SK-N-SH (cell line): ENCODE measurements around the gene HYAL2. TPM values are rescaled to one million over a fixed set of nuclear protein-coding genes. Genes with fewer than 3 reads are reported as not detected.

Experiments used
- CTCF ChIA-PET: fragments of 300-600, 350-600 bp; formaldehyde crosslinking; extraction: SDS; loops from one replicate; lab custom pipeline; 2021; lab: Yijun Ruan, JAX
- POLR2A ChIA-PET: fragments of 350-600 bp; sonication (Branson Sonifier 250); formaldehyde crosslinking; extraction: SDS; loops from one replicate; lab custom pipeline; 2020; ENCODE audit warnings: antibody characterized with exemption, inconsistent platforms; lab: Yijun Ruan, JAX
- DNase-seq: peaks from one replicate; pipeline ENCODE4 v3.0.0; 2012
- H2AFZ ChIP-seq: fragments of 200-600 bp; sonication (generic); 2 replicates; pipeline ENCODE4 v1.8.1; 2016; ENCODE audit warnings: antibody characterized with exemption, mild to moderate bottlenecking, low read depth
- H3F3A ChIP-seq: fragments of 200-600 bp; sonication (generic); replicated peaks from 2 replicates; pipeline ENCODE3; 2016; ENCODE audit warnings: antibody characterized with exemption, mild to moderate bottlenecking; ENCODE audit not compliant: insufficient read depth
- H3K27ac ChIP-seq, 2 experiments: fragments of 200-500 bp in 1 of 2; fragments of 200-600 bp in 1 of 2; sonication (Bioruptor generic) in 1 of 2; sonication (generic), shearing (Covaris generic) in 1 of 2; 2 replicates each; pipeline versions ENCODE4 v1.5.1 to v1.6.1; 2014 to 2016; ENCODE audit warnings: low read depth in 2 of 2, inconsistent platforms in 1 of 2, low read length in 1 of 2, mild to moderate bottlenecking in 1 of 2, mixed read lengths in 1 of 2
- H3K27me3 ChIP-seq: fragments of 200-600 bp; sonication (generic), shearing (Covaris generic); 2 replicates; pipeline ENCODE4 v1.6.1; 2016; ENCODE audit warnings: mixed run types; ENCODE audit not compliant: insufficient read depth
- H3K36me3 ChIP-seq, 2 experiments: fragments of 200-500 bp in 1 of 2; fragments of 200-600 bp in 1 of 2; sonication (Bioruptor generic) in 1 of 2; sonication (generic) in 1 of 2; replicated peaks in 1 of 2; 2 replicates each; pipeline versions ENCODE3 to v1.5.1; 2014 to 2016; ENCODE audit warnings: low read length in 1 of 2, mild to moderate bottlenecking in 1 of 2; ENCODE audit not compliant: insufficient read depth in 2 of 2, control insufficient read depth in 1 of 2
- H3K4me1 ChIP-seq, 2 experiments: fragments of 200-500 bp in 1 of 2; fragments of 200-600 bp in 1 of 2; sonication (Bioruptor generic) in 1 of 2; sonication (generic), shearing (Covaris generic) in 1 of 2; 2 replicates each; pipeline versions ENCODE4 v1.5.1 to v1.6.1; 2014 to 2016; ENCODE audit warnings: low read depth in 1 of 2, low read length in 1 of 2, mixed run types in 1 of 2; ENCODE audit not compliant: insufficient read depth in 2 of 2, control insufficient read depth in 1 of 2
- H3K4me2 ChIP-seq: fragments of 200-600 bp; sonication (generic), shearing (Covaris generic); 2 replicates; pipeline ENCODE4 v1.6.1; 2017; ENCODE audit warnings: mixed run types
- H3K4me3 ChIP-seq, 2 experiments: fragments of 200-500 bp in 1 of 2; fragments of 200-600 bp in 1 of 2; sonication (Bioruptor generic) in 1 of 2; sonication (generic), shearing (Covaris generic) in 1 of 2; 2 replicates each; pipeline versions ENCODE4 v1.5.1 to v1.8.1; 2014 to 2016; ENCODE audit warnings: low read depth in 2 of 2, inconsistent platforms in 1 of 2, low read length in 1 of 2, mild to moderate bottlenecking in 1 of 2, mixed read lengths in 1 of 2, moderate library complexity in 1 of 2
- H3K79me2 ChIP-seq: fragments of 200-600 bp; sonication (generic); 2 replicates; pipeline ENCODE4 v1.8.1; 2017; ENCODE audit warnings: mild to moderate bottlenecking; ENCODE audit not compliant: insufficient read depth
- H3K9ac ChIP-seq: fragments of 200-600 bp; sonication (generic); 2 replicates; pipeline ENCODE4 v1.6.1; 2017; ENCODE audit warnings: mixed run types
- H3K9me2 ChIP-seq: fragments of 200-600 bp; sonication (generic); 2 replicates; pipeline ENCODE4 v1.6.1; 2017; ENCODE audit warnings: mixed run types
- H3K9me3 ChIP-seq: fragments of 200-600 bp; sonication (generic); 2 replicates; pipeline ENCODE4 v1.6.1; 2017; ENCODE audit warnings: mixed run types, mild to moderate bottlenecking, moderate library complexity
- H4K20me1 ChIP-seq: fragments of 200-600 bp; sonication (generic); 2 replicates; pipeline ENCODE4 v1.6.1; 2017; ENCODE audit warnings: mild to moderate bottlenecking, mixed run types; ENCODE audit not compliant: insufficient read depth
- ELF1 ChIP-seq: IDR thresholded peaks from 2 replicates; pipeline ENCODE4 v1.4.0; 2012
- FOXM1 ChIP-seq: IDR thresholded peaks from 2 replicates; pipeline ENCODE4 v1.4.0; 2012; ENCODE audit warnings: low read depth, mild to moderate bottlenecking
- GATA2 ChIP-seq: sonication (generic); formaldehyde crosslinking; IDR thresholded peaks from 2 replicates; pipeline ENCODE4 v1.5.0; 2020; ENCODE audit warnings: mild to moderate bottlenecking, missing genetic modification reagents
- JUND ChIP-seq: IDR thresholded peaks from 2 replicates; pipeline ENCODE4 v1.4.0; 2012
- MXI1 ChIP-seq: IDR thresholded peaks from 2 replicates; pipeline ENCODE4 v1.6.1; 2012; ENCODE audit warnings: mild to moderate bottlenecking, low read depth, low read length, improper control_type of control experiment
- RCOR1 ChIP-seq: fragments of 150-350 bp; IDR thresholded peaks from 2 replicates; pipeline ENCODE4 v1.6.1; 2017; ENCODE audit warnings: antibody characterized with exemption, low read length
- RXRA ChIP-seq: IDR thresholded peaks from 2 replicates; pipeline ENCODE4 v1.4.0; 2012; ENCODE audit warnings: low read depth, mild to moderate bottlenecking, borderline replicate concordance
- SIN3A ChIP-seq: IDR thresholded peaks from 2 replicates; pipeline ENCODE4 v1.6.1; 2012; ENCODE audit warnings: low read depth, mild to moderate bottlenecking, low read length, moderate library complexity, borderline replicate concordance
- TAF1 ChIP-seq: IDR thresholded peaks from 2 replicates; pipeline ENCODE4 v1.6.1; 2012; ENCODE audit warnings: low read depth, mild to moderate bottlenecking, low read length, moderate library complexity, borderline replicate concordance
- TEAD4 ChIP-seq: IDR thresholded peaks from 2 replicates; pipeline ENCODE4 v1.4.0; 2012; ENCODE audit warnings: mild to moderate bottlenecking, borderline replicate concordance; ENCODE audit not compliant: insufficient read depth
- WGBS: methylation state at CpG from one replicate; pipeline ENCODE4 v1.1.6; 2017; ENCODE audit warnings: low lambda C conversion rate; 5-methylcytosine and 5-hydroxymethylcytosine counted together
- polyA plus RNA-seq, 3 experiments: library from polyadenylated mRNA; depleted of rRNA; stranded (reverse); fragments of >200 nt; gene quantifications; 2 replicates each; pipeline ENCODE4 v1.2.3, GENCODE V29; 2012
- TF ChIP-seq, protein P1 (sequence below): IDR thresholded peaks from 2 replicates; pipeline ENCODE4 v1.6.1; 2012; ENCODE audit warnings: mild to moderate bottlenecking, low read depth, low read length, moderate library complexity
- TF ChIP-seq, protein P2 (sequence below): fragments of 150-350 bp; IDR thresholded peaks from 2 replicates; pipeline ENCODE4 v1.6.1; 2016; ENCODE audit warnings: mild to moderate bottlenecking, low read depth, low read length
- TF ChIP-seq, protein P3 (sequence below): IDR thresholded peaks from 2 replicates; pipeline ENCODE4 v1.4.0; 2012; ENCODE audit warnings: low read depth, borderline replicate concordance

HYAL2 gene
- polyA plus RNA-seq, 1 of the 3 experiments (the other 2 are of a cell fraction), result 135 TPM

DNA sequence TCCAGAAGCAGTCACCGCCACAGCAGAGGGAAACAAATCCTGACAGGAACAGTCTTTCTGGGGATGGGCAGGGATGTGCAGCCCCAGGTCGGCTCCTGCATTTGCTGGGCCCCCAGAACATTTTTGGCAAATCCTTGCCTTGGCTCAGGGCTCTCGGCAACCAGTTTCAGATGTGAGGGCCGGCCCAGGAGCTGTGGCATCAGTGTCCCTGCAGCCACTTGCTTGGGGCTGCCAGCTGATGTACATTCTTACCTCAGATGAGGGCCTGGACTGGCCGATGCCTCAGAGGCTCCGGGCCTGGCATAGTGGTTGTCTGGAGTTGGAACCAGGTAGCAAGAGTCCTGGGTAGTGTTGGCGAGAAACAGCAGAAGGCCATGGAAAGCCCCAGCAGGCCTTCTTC lies 32.3 kb upstream of the HYAL2 start (continued):
- TF ChIP-seq, protein P1, sequence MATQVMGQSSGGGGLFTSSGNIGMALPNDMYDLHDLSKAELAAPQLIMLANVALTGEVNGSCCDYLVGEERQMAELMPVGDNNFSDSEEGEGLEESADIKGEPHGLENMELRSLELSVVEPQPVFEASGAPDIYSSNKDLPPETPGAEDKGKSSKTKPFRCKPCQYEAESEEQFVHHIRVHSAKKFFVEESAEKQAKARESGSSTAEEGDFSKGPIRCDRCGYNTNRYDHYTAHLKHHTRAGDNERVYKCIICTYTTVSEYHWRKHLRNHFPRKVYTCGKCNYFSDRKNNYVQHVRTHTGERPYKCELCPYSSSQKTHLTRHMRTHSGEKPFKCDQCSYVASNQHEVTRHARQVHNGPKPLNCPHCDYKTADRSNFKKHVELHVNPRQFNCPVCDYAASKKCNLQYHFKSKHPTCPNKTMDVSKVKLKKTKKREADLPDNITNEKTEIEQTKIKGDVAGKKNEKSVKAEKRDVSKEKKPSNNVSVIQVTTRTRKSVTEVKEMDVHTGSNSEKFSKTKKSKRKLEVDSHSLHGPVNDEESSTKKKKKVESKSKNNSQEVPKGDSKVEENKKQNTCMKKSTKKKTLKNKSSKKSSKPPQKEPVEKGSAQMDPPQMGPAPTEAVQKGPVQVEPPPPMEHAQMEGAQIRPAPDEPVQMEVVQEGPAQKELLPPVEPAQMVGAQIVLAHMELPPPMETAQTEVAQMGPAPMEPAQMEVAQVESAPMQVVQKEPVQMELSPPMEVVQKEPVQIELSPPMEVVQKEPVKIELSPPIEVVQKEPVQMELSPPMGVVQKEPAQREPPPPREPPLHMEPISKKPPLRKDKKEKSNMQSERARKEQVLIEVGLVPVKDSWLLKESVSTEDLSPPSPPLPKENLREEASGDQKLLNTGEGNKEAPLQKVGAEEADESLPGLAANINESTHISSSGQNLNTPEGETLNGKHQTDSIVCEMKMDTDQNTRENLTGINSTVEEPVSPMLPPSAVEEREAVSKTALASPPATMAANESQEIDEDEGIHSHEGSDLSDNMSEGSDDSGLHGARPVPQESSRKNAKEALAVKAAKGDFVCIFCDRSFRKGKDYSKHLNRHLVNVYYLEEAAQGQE, result no peak
- TF ChIP-seq ELF1 (no peak), MXI1 (no peak), RCOR1 (no peak)

DNA sequence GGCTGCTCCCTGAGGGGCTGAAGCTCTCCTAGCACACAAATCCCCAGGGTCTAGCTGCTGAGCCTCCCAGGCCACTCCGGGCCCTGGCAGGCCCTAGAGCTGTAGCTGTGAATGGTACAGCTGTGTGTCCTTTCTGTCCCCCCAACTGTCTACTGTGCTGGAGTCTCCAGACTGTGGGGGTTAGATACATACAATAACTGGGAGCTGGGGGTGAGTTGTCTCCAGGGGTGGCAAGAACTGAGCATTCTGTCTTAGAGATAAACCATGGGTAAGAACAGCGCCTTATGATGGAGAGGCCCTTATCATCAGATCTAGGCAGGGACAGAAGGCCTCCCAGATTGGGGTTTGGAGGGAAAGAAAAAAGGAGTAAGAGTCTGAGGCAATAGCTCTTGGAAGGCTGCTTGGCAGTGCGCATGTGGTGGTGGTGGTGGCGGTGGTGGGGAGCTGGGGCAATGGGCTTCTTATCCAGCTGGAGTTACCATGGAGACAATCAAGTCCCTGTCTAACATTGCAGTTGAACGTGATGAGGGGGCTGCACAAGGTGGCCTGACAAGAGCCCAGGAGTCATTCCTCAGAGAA lies 31.7 kb upstream of the HYAL2 start:
- no peaks in the 10 kb centered on the region for H3K27me3 ChIP-seq
- TF ChIP-seq FOXM1 (no peak), ELF1 (no peak), GATA2 (CRISPR knock-in tag) (no peak), TAF1 (no peak)
- peaks cover 19 to 67% of the 10 kb centered on the region in 2 experiments; a peak in 2 of 4 replicates for H3K4me1 ChIP-seq
- POLR2A ChIA-PET, result interaction anchor here (0.6 to 4.6 kb wide), 7 partner anchors 27 to 213 kb away, joined by 3 to 13 read pairs (median 3); partner anchors contain the start of gene C3orf18
- H3K4me2 ChIP-seq, result no peak overlapping the region
- H3K79me2 ChIP-seq, result peaks cover 92% of the 10 kb centered on the region
- peaks cover 21 to 45% of the 10 kb centered on the region in 2 experiments for H3K36me3 ChIP-seq
- H4K20me1 ChIP-seq, result peaks cover 60% of the 10 kb centered on the region
- CTCF ChIA-PET, result interaction anchor here (0.9 to 6.4 kb wide), 13 partner anchors 14 to 261 kb away, joined by 3 to 57 read pairs (median 7); partner anchors contain the start of gene HYAL1
- H2AFZ ChIP-seq, result no peak overlapping the region
- WGBS, result 75% methylated on average over 4 of the region's 5 CpGs
- H3K4me3 ChIP-seq, result no peak overlapping the region
- DNase-seq, result no peak
- no peak overlapping the region for H3K9ac ChIP-seq
- H3K9me3 ChIP-seq, result no peaks in the 10 kb centered on the region
- peaks cover 7% of the 10 kb centered on the region for H3F3A ChIP-seq
- no peak overlapping the region; a peak in 1 of 4 replicates for H3K27ac ChIP-seq
- no peaks in the 10 kb centered on the region for H3K9me2 ChIP-seq

DNA sequence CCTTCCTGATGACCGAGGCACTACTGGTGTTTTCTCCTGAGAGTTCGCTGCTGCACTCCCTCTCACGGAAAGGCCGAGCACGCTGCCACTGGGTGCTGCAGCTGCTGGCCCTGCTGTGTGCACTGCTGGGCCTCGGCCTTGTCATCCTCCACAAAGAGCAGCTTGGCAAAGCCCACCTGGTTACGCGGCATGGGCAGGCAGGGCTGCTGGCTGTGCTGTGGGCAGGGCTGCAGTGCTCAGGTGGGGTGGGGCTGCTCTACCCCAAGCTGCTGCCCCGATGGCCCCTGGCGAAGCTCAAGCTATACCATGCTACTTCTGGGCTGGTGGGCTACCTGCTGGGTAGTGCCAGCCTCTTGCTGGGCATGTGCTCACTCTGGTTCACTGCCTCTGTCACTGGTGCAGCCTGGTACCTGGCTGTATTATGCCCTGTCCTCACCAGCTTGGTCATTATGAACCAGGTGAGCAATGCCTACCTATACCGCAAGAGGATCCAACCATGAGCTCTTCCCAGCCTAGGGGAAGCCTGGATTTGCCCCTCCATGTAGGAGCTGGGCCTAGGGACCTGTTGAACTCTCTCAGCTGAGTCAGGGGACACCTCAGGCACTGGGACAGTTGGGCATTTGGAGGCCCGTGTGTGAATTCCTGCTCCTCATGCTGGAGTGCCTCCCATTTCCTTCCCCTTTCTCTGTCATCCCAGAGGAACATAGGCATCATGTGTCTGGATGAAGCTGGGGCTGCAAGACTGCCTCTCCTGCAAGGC lies 30.9 kb upstream of the HYAL2 start:
- Histone ChIP-seq H3K9ac (no peak overlapping the region), H4K20me1 (peaks cover 57% of the 10 kb centered on the region), H3K9me2 (no peaks in the 10 kb centered on the region), H2AFZ (no peak overlapping the region), H3K27me3 (no peaks in the 10 kb centered on the region), H3K4me1 (peaks cover 19 to 74% of the 10 kb centered on the region in 2 experiments; a peak in 2 of 4 replicates), H3K79me2 (peaks cover 88% of the 10 kb centered on the region), H3K27ac (peak overlapping the region; percentile 20 to 21; a peak in 1 of 4 replicates), H3K4me2 (no peak overlapping the region), H3K36me3 (peaks cover 21 to 52% of the 10 kb centered on the region in 2 experiments), H3F3A (peaks cover 7% of the 10 kb centered on the region), H3K4me3 (no peak overlapping the region), H3K9me3 (no peaks in the 10 kb centered on the region)
- DNase-seq, result no peak
- no peak for TF ChIP-seq RXRA
- no peak for TF ChIP-seq RCOR1
- TF ChIP-seq, protein P2, sequence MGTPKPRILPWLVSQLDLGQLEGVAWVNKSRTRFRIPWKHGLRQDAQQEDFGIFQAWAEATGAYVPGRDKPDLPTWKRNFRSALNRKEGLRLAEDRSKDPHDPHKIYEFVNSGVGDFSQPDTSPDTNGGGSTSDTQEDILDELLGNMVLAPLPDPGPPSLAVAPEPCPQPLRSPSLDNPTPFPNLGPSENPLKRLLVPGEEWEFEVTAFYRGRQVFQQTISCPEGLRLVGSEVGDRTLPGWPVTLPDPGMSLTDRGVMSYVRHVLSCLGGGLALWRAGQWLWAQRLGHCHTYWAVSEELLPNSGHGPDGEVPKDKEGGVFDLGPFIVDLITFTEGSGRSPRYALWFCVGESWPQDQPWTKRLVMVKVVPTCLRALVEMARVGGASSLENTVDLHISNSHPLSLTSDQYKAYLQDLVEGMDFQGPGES, result no peak
- no peak for TF ChIP-seq JUND
- TF ChIP-seq TEAD4, result no peak
- no peak for TF ChIP-seq TAF1
- TF ChIP-seq SIN3A, result no peak
- TF ChIP-seq, protein P3, sequence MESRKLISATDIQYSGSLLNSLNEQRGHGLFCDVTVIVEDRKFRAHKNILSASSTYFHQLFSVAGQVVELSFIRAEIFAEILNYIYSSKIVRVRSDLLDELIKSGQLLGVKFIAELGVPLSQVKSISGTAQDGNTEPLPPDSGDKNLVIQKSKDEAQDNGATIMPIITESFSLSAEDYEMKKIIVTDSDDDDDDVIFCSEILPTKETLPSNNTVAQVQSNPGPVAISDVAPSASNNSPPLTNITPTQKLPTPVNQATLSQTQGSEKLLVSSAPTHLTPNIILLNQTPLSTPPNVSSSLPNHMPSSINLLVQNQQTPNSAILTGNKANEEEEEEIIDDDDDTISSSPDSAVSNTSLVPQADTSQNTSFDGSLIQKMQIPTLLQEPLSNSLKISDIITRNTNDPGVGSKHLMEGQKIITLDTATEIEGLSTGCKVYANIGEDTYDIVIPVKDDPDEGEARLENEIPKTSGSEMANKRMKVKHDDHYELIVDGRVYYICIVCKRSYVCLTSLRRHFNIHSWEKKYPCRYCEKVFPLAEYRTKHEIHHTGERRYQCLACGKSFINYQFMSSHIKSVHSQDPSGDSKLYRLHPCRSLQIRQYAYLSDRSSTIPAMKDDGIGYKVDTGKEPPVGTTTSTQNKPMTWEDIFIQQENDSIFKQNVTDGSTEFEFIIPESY, result no peak
- ChIA-PET POLR2A (interaction anchor here (0.7 to 4.6 kb wide), 5 partner anchors 9 to 214 kb away, joined by 3 to 13 read pairs (median 6); partner anchors contain the start of gene C3orf18), CTCF (interaction anchor here (0.7 to 6.4 kb wide), 18 partner anchors 15 to 262 kb away, joined by 3 to 57 read pairs (median 5); partner anchors contain the start of gene HYAL1)
- WGBS, result 82% methylated on average over 7 of the region's 12 CpGs
